Neural cell (in vitro differentiated cells): Measurements from ENCODE around the gene MIAT. TPM values are rescaled to one million over a fixed set of nuclear protein-coding genes. Genes with fewer than 3 reads are reported as not detected.

Experiments used
- H2AFZ ChIP-seq: fragments of 200-600, 300-800 bp; sonication (generic), shearing (Covaris generic); 2 replicates; pipeline ENCODE4 v1.6.0; 2014; ENCODE audit warnings: low read depth, mild to moderate bottlenecking, antibody characterized with exemption, low read length, moderate library complexity
- H3F3A ChIP-seq: fragments of 200-600 bp; shearing (Covaris generic); 2 replicates; pipeline ENCODE4 v1.6.1; 2016; ENCODE audit warnings: mild to moderate bottlenecking, moderate library complexity, mixed read lengths, antibody characterized with exemption, low read length; ENCODE audit not compliant: insufficient read depth, poor library complexity, severe bottlenecking
- H3K27ac ChIP-seq: fragments of 200-600, 300-800 bp; sonication (generic), shearing (Covaris generic); 2 replicates; pipeline ENCODE4 v1.5.1; 2014; ENCODE audit warnings: mild to moderate bottlenecking, low read length, moderate library complexity
- H3K27me3 ChIP-seq: fragments of 300-800, 200-600 bp; sonication (generic), shearing (Covaris generic); 2 replicates; pipeline ENCODE4 v1.6.0; 2014; ENCODE audit warnings: mild to moderate bottlenecking, low read depth, low read length, moderate library complexity; ENCODE audit not compliant: insufficient read depth
- H3K36me3 ChIP-seq: fragments of 300-800, 200-600 bp; sonication (generic), shearing (Covaris generic); 2 replicates; pipeline ENCODE4 v1.5.1; 2014; ENCODE audit warnings: mild to moderate bottlenecking, antibody characterized with exemption, low read length, moderate library complexity; ENCODE audit not compliant: insufficient read depth
- H3K4me2 ChIP-seq: fragments of 300-800, 200-600 bp; sonication (generic), shearing (Covaris generic); 2 replicates; pipeline ENCODE4 v1.6.0; 2014; ENCODE audit warnings: mild to moderate bottlenecking, low read length
- H3K4me3 ChIP-seq: fragments of 300-800, 200-600 bp; sonication (generic), shearing (Covaris generic); 2 replicates; pipeline ENCODE4 v1.5.1; 2014; ENCODE audit warnings: mild to moderate bottlenecking, low read length, moderate library complexity
- H3K79me2 ChIP-seq: fragments of 200-600 bp; shearing (Covaris generic); replicated peaks from 2 replicates; pipeline ENCODE4 v1.6.0; 2014; ENCODE audit warnings: mild to moderate bottlenecking, low read length, moderate library complexity; ENCODE audit not compliant: insufficient read depth
- H3K9ac ChIP-seq: fragments of 300-800, 200-600 bp; sonication (generic), shearing (Covaris generic); 2 replicates; pipeline ENCODE4 v1.6.1; 2016; ENCODE audit warnings: mild to moderate bottlenecking, low read length, mixed read lengths
- H3K9me2 ChIP-seq: fragments of 200-600 bp; shearing (Covaris generic); 2 replicates; pipeline ENCODE4 v1.6.1; 2016; ENCODE audit warnings: mild to moderate bottlenecking, low read length, mixed read lengths; ENCODE audit not compliant: insufficient read depth
- H3K9me3 ChIP-seq: fragments of 200-600, 300-800 bp; sonication (generic), shearing (Covaris generic); 2 replicates; pipeline ENCODE4 v1.6.1; 2016; ENCODE audit warnings: mild to moderate bottlenecking, mixed run types, low read length, moderate library complexity, mixed read lengths
- H4K20me1 ChIP-seq: fragments of 200-600 bp; shearing (Covaris generic); 2 replicates; pipeline ENCODE4 v1.6.1; 2016; ENCODE audit warnings: mild to moderate bottlenecking, mixed run types; ENCODE audit not compliant: insufficient read depth
- CTCF ChIP-seq: fragments of 450-650 bp; IDR thresholded peaks from 2 replicates; pipeline ENCODE4 v1.5.1; 2014; ENCODE audit warnings: antibody characterized with exemption, mild to moderate bottlenecking, moderate library complexity; ENCODE audit not compliant: poor library complexity, severe bottlenecking
- EP300 ChIP-seq: fragments of 450-650 bp; conservative IDR thresholded peaks from 2 replicates; pipeline ENCODE4 v1.6.1; 2014; ENCODE audit warnings: antibody characterized with exemption, mild to moderate bottlenecking, moderate library complexity; ENCODE audit not compliant: poor library complexity, severe bottlenecking
- EZH2 ChIP-seq: fragments of 200-600, 300-800 bp; shearing (Covaris generic), sonication (generic); IDR thresholded peaks from 2 replicates; pipeline ENCODE4 v1.6.1; 2014; ENCODE audit warnings: antibody characterized with exemption, low read length, borderline replicate concordance, mild to moderate bottlenecking; ENCODE audit not compliant: insufficient read depth, poor library complexity, severe bottlenecking
- MXI1 ChIP-seq: fragments of 450-650 bp; conservative IDR thresholded peaks from 2 replicates; pipeline ENCODE4 v1.6.1; 2014; ENCODE audit warnings: antibody characterized with exemption, mild to moderate bottlenecking; ENCODE audit not compliant: poor library complexity, severe bottlenecking
- POLR2AphosphoS5 ChIP-seq: IDR thresholded peaks from 2 replicates; pipeline ENCODE4 v1.6.1; 2012
- RAD21 ChIP-seq: fragments of 450-650 bp; conservative IDR thresholded peaks from 2 replicates; pipeline ENCODE4 v1.6.1; 2014; ENCODE audit warnings: antibody characterized with exemption, mild to moderate bottlenecking, moderate library complexity
- REST ChIP-seq: IDR thresholded peaks from 2 replicates; pipeline ENCODE4 v1.6.1; 2012; ENCODE audit warnings: borderline replicate concordance
- SMC3 ChIP-seq: fragments of 450-650 bp; conservative IDR thresholded peaks from 2 replicates; pipeline ENCODE4 v1.6.1; 2014; ENCODE audit warnings: antibody characterized with exemption, mild to moderate bottlenecking, moderate library complexity; ENCODE audit not compliant: poor library complexity
- TAF1 ChIP-seq: IDR thresholded peaks from 2 replicates; pipeline ENCODE4 v1.6.1; 2012; ENCODE audit warnings: low read depth
- polyA plus RNA-seq: library from polyadenylated mRNA; depleted of rRNA; stranded (reverse); fragments of >200 nt; gene quantifications from 2 replicates; pipeline ENCODE4 v1.2.3, GENCODE V29; 2014

The MIAT gene
- polyA plus RNA-seq, 1 donor from 2014 or later, result 529 TPM

- H3K4me3 ChIP-seq, result no peak overlapping the region
- H3K79me2 ChIP-seq, result no peaks in the 10 kb centered on the region
- TF ChIP-seq MXI1 (no peak), REST (no peak)
- no peak overlapping the region for H3K27ac ChIP-seq
- H3K9me3 ChIP-seq, result no peaks in the 10 kb centered on the region
- no peaks in the 10 kb centered on the region for H3K36me3 ChIP-seq
- no peaks in the 10 kb centered on the region for H3K27me3 ChIP-seq
- no peak overlapping the region for H3K9ac ChIP-seq
- no peak overlapping the region for H2AFZ ChIP-seq
- H3K9me2 ChIP-seq, result no peaks in the 10 kb centered on the region
- no peaks in the 10 kb centered on the region for H4K20me1 ChIP-seq
- no peaks in the 10 kb centered on the region for H3F3A ChIP-seq
- no peak overlapping the region for H3K4me2 ChIP-seq
These were observed 54.0 kb downstream of the MIAT start for GRCh38 chr22:26711205-26711963.

GRCh38 chr22:26712158-26712557 lies 54.8 kb downstream of the MIAT start:
- no peaks in the 10 kb centered on the region for H3K9me2 ChIP-seq
- no peak overlapping the region for H3K4me3 ChIP-seq

More at GRCh38 chr22:26712158-26712557, 54.8 kb downstream of the MIAT start:
- H3K79me2 ChIP-seq, result no peaks in the 10 kb centered on the region
- H3K9ac ChIP-seq, result no peak overlapping the region
- H3K4me2 ChIP-seq, result no peak overlapping the region
- no peaks in the 10 kb centered on the region for H3F3A ChIP-seq
- no peaks in the 10 kb centered on the region for H3K9me3 ChIP-seq
- H4K20me1 ChIP-seq, result no peaks in the 10 kb centered on the region
- H2AFZ ChIP-seq, result no peak overlapping the region
- TF ChIP-seq EZH2 (no peak), EP300 (no peak), RAD21 (no peak), MXI1 (no peak), SMC3 (no peak), CTCF (no peak), POLR2AphosphoS5 (no peak), TAF1 (no peak), REST (no peak)
- no peak overlapping the region for H3K27ac ChIP-seq
- H3K27me3 ChIP-seq, result no peaks in the 10 kb centered on the region
- H3K36me3 ChIP-seq, result no peaks in the 10 kb centered on the region
